OCI-LY3 (cell line): ENCODE measurements around the gene GPX5.

Source experiments
- EZH2phosphoT487 ChIP-seq: fragments of 200-600 bp; shearing (Covaris generic); IDR thresholded peaks from 2 replicates; pipeline ENCODE4 v1.6.1; 2018; ENCODE audit warnings: antibody characterized with exemption, mixed run types, low read depth
- TF ChIP-seq, protein P1 (sequence below): fragments of 200-600, 300-600 bp; sonication (generic); IDR thresholded peaks from 2 replicates; pipeline ENCODE4 v1.5.1; 2014; ENCODE audit warnings: antibody characterized with exemption, low read length, low read depth

GRCh38 chr6:28517964-28518363, 7.7 kb upstream of the GPX5 start:
- TF ChIP-seq, protein P1, sequence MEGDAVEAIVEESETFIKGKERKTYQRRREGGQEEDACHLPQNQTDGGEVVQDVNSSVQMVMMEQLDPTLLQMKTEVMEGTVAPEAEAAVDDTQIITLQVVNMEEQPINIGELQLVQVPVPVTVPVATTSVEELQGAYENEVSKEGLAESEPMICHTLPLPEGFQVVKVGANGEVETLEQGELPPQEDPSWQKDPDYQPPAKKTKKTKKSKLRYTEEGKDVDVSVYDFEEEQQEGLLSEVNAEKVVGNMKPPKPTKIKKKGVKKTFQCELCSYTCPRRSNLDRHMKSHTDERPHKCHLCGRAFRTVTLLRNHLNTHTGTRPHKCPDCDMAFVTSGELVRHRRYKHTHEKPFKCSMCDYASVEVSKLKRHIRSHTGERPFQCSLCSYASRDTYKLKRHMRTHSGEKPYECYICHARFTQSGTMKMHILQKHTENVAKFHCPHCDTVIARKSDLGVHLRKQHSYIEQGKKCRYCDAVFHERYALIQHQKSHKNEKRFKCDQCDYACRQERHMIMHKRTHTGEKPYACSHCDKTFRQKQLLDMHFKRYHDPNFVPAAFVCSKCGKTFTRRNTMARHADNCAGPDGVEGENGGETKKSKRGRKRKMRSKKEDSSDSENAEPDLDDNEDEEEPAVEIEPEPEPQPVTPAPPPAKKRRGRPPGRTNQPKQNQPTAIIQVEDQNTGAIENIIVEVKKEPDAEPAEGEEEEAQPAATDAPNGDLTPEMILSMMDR, result no peak
- TF ChIP-seq EZH2phosphoT487, result no peak
